GM10266 (cell line): ENCODE results near the gene COQ5.

Source experiments
- DNase-seq: peaks from one replicate; pipeline ENCODE4 v3.0.0; 2012; ENCODE audit errors: extremely low spot score
- TF ChIP-seq, protein P1 (sequence below): IDR thresholded peaks from 2 replicates; pipeline ENCODE4 v1.5.1; 2012; ENCODE audit warnings: mild to moderate bottlenecking, low read depth; ENCODE audit not compliant: control insufficient read depth, insufficient read depth; ENCODE audit errors: missing control alignments

The COQ5 gene

DNA sequence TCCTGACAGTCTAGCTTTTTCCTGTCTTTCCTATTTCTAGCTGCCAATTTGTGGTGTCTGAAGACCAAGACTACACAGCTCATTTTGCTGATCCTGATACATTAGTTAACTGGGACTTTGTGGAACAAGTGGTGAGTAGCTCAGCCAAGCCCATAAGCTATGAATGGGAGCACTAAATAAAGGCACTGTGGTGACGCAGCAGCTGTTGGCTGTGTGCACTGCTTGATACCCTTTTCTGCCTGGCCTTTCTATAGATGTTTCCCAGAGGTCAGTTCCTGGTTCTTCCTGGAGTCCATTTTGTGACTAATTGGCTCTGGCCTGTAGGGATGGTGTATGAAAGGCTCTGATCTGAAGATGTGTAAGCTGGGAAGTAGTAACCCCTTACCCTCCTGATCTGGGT, 25.7 kb upstream of the COQ5 start:
- no peak for DNase-seq
- TF ChIP-seq, protein P1, sequence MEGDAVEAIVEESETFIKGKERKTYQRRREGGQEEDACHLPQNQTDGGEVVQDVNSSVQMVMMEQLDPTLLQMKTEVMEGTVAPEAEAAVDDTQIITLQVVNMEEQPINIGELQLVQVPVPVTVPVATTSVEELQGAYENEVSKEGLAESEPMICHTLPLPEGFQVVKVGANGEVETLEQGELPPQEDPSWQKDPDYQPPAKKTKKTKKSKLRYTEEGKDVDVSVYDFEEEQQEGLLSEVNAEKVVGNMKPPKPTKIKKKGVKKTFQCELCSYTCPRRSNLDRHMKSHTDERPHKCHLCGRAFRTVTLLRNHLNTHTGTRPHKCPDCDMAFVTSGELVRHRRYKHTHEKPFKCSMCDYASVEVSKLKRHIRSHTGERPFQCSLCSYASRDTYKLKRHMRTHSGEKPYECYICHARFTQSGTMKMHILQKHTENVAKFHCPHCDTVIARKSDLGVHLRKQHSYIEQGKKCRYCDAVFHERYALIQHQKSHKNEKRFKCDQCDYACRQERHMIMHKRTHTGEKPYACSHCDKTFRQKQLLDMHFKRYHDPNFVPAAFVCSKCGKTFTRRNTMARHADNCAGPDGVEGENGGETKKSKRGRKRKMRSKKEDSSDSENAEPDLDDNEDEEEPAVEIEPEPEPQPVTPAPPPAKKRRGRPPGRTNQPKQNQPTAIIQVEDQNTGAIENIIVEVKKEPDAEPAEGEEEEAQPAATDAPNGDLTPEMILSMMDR = no peak

DNA sequence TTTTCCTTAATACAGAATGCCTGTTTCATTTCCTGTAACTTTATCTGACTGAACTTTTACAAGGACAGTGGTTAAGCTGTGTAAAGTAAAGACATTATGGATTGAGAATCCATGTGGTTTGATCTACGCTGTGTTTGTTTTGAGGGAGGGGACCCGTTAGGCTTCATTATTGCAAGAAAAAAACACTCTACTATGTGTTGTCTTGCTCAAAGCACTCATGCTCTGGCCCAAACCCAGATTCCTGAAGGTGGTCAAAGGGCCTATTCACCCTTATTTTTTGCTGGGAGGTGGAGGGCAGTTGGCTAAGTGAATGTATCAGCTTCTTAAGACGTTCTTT, 17.1 kb upstream of the COQ5 start:
- TF ChIP-seq, protein P1 = no peak
- no peak for DNase-seq

DNA sequence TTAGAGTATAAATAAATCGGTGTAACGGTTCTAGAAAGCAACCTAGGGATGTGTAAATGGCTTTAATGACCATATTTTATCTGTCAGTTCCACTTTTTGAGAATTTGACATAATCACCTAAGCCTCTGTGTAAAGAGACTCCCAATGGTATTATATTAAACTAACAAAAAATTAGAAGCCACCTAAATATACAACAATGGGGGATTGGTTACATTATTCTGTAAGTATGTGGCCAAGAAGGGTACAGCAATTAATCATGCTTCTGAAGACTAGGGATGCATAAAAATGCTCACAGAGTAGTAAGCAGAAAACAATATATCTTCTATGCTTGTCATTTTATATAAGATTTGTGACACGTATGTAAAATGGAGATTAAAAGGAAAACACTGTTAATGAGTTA, 15.7 kb upstream of the COQ5 start:
- no peak for DNase-seq
- TF ChIP-seq, protein P1 = no peak

DNA sequence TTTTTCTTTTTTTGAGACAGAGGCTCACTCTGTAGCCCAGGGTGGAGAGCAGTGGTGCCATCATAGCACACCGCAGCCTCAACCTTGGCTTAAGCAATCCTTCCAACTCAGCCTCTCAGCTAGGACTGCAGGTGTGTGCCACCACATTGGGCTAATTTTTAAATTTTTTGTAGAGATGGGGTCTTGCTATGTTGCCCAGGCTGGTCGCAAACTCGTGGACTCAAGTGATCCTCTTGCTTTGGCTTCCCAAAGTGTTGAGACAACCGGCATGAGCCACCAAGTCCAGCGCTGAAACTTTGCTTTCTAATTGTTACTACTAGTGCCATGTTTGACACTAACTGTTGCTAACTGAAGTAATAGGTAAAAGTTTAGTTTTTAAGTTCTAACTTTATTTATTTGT, 13.2 kb upstream of the COQ5 start:
- no peak for DNase-seq
- TF ChIP-seq, protein P1 = no peak

DNA sequence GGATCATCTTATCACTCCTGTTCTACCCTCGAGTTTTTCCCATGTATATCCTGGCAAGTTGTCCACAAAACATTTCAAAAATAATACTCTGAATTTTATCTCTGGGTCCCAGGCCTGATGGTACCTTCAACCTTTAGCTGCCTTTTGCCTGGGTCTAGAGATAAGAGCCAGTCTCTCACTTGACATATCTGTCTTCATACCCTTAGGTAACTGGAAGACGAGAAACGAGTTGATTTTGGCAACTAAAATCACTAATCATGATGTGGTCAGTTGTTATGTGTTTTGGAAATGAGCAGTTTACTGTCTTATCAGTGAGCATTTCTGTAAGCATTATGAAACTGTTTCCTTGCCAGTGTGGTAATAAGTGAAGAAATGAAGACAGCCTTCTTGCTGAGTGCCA, 11.5 kb upstream of the COQ5 start:
- TF ChIP-seq, protein P1 = no peak
- DNase-seq = no peak

DNA sequence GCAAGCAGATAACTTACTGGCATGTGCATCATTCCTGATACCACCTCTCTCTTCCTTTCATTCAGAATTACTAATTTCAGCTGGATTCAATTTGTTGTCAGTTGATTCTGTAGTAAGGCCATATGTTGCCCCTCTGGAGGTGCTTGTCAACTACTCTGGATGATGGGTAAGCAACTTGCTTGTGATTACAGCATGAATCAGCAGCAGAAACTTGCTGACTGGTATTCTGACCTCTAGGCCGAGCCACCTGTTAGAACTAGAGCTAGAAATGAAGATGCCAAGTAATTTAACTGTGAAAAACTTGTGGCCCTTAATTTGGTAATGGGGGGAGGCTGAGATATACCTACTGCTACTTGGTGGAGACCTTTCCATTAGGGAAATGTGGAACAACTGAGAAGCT, 10.3 kb upstream of the COQ5 start:
- no peak for DNase-seq

DNA sequence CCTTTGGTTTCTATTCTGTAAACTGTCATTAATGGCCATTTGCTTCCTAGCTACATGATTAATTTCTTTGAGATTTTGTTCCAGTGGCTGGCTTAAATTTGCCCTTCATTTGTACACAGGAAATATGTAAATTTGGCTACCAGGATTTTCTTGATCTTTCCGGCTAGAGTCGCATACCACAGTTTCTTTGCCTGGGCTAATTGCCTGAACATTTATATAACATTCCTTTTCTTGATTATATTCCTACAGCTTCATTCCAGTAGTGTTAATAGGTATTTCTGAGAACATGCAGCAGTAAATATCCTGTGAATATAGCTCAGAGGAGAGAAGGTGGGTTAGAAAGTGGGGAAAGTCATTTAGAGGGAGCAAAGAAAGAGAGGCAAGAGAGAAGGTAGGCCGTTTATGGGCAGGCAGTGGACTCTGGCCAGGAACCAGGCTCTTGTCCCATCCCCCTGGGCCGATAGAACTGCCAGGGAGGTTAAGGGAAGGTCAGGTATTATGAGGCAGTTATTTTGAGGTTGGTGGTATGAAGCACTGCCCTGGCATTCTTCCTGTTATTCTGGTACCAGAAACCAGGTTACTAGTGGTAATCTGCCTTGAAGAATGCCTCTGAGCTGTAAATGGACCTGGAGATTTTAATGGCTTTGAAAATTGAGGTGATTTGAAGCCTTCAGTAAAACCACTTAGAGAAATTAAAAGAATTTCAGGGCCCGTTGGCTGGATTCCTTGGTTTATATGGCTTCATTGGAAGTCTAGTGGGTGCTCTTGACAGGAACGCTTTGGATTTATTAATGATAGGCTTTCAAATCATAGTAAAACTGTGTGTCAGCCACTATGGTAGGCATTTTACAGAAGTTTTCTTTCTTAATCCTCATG, 9.6 kb upstream of the COQ5 start:
- DNase-seq = no peak

More for the DNA sequence above, 10.3 kb upstream of the COQ5 start:
- TF ChIP-seq, protein P1 = no peak

More for the DNA sequence above, 9.6 kb upstream of the COQ5 start:
- TF ChIP-seq, protein P1 = no peak
